HEK293 (cell line): Measurements from ENCODE around the gene ACP7.

Experiments
- CTCF ChIA-PET: fragments of 350-600 bp; formaldehyde crosslinking; extraction: SDS; loops from one replicate; lab custom pipeline; 2021; ENCODE audit warnings: antibody characterized with exemption; lab: Yijun Ruan, JAX
- POLR2A ChIA-PET: fragments of 300-600 bp; formaldehyde crosslinking; extraction: SDS; loops from one replicate; lab custom pipeline; 2020; ENCODE audit warnings: antibody characterized with exemption, inconsistent platforms; lab: Yijun Ruan, JAX
- H3K27ac ChIP-seq: fragments of 200-500 bp; sonication (Bioruptor generic); 2 replicates; pipeline ENCODE4 v1.5.1; 2014; ENCODE audit warnings: low read depth, low read length, control low read depth, inconsistent platforms; ENCODE audit errors: extremely low read depth
- H3K36me3 ChIP-seq, 2 experiments: fragments of 200-500 bp in 1 of 2; sonication (Bioruptor generic) in 1 of 2; 1 replicate in 1 of 2; 2 replicates in 1 of 2; pipeline ENCODE4 v1.5.1; 2014 to 2017; ENCODE audit warnings: inconsistent platforms in 2 of 2, low read length in 2 of 2; ENCODE audit not compliant: control insufficient read depth in 2 of 2, insufficient read depth in 1 of 2
- H3K4me1 ChIP-seq: fragments of 200-500 bp; sonication (Bioruptor generic); 2 replicates; pipeline ENCODE4 v1.5.1; 2014; ENCODE audit warnings: mild to moderate bottlenecking, low read length, inconsistent platforms; ENCODE audit not compliant: control insufficient read depth, insufficient read depth
- H3K4me3 ChIP-seq: 2 replicates; pipeline ENCODE4 v1.5.1; 2011; ENCODE audit warnings: low read depth, mild to moderate bottlenecking, control low read depth, low read length, moderate library complexity
- H3K9me3 ChIP-seq: fragments of 200-500 bp; sonication (Bioruptor generic); 2 replicates; pipeline ENCODE4 v1.5.1; 2014; ENCODE audit warnings: low read depth, low read length, inconsistent platforms; ENCODE audit not compliant: control insufficient read depth, insufficient read depth
- ZBTB17 ChIP-seq: fragments of 450-650 bp; formaldehyde crosslinking; IDR thresholded peaks from 2 replicates; pipeline ENCODE4 v1.5.1; 2016; ENCODE audit warnings: missing biosample characterization, missing genetic modification characterization
- ZBTB48 ChIP-seq: fragments of 450-650 bp; formaldehyde crosslinking; IDR thresholded peaks from 2 replicates; pipeline ENCODE4 v1.5.1; 2016; ENCODE audit warnings: missing biosample characterization, missing genetic modification characterization
- ZBTB7A ChIP-seq: fragments of 450-650 bp; formaldehyde crosslinking; IDR thresholded peaks from 2 replicates; pipeline ENCODE4 v1.5.1; 2016; ENCODE audit warnings: low read depth, missing biosample characterization, missing genetic modification characterization
- ZNF335 ChIP-seq: fragments of 450-650 bp; formaldehyde crosslinking; conservative IDR thresholded peaks from 2 replicates; pipeline ENCODE4 v1.5.1; 2016; ENCODE audit warnings: missing biosample characterization, missing genetic modification characterization
- ZNF423 ChIP-seq: fragments of 450-650 bp; formaldehyde crosslinking; IDR thresholded peaks from 2 replicates; pipeline ENCODE4 v1.5.1; 2016; ENCODE audit warnings: missing biosample characterization, missing genetic modification characterization
- ZNF560 ChIP-seq: fragments of 450-650 bp; formaldehyde crosslinking; IDR thresholded peaks from 2 replicates; pipeline ENCODE4 v1.5.1; 2017; ENCODE audit warnings: missing biosample characterization, missing genetic modification characterization, borderline replicate concordance
- ZNF585B ChIP-seq: fragments of 450-650 bp; formaldehyde crosslinking; IDR thresholded peaks from 2 replicates; pipeline ENCODE4 v1.5.1; 2016; ENCODE audit warnings: missing biosample characterization, missing genetic modification characterization
- ZNF621 ChIP-seq: fragments of 450-650 bp; formaldehyde crosslinking; IDR thresholded peaks from 2 replicates; pipeline ENCODE4 v1.5.1; 2017; ENCODE audit warnings: missing biosample characterization, missing genetic modification characterization
- ZNF785 ChIP-seq: fragments of 450-650 bp; formaldehyde crosslinking; IDR thresholded peaks from 2 replicates; pipeline ENCODE4 v1.5.1; 2016; ENCODE audit warnings: missing biosample characterization, missing genetic modification characterization
- ZNF830 ChIP-seq: fragments of 450-650 bp; IDR thresholded peaks from 2 replicates; pipeline ENCODE4 v1.5.0; 2018; ENCODE audit warnings: missing biosample characterization, missing genetic modification characterization, low read depth, mild to moderate bottlenecking, moderate library complexity
- ZNF837 ChIP-seq: fragments of 450-650 bp; formaldehyde crosslinking; IDR thresholded peaks from 2 replicates; pipeline ENCODE4 v1.5.1; 2016; ENCODE audit warnings: missing biosample characterization, missing genetic modification characterization
- TF ChIP-seq, protein P1 (sequence below): fragments of 450-650 bp; formaldehyde crosslinking; IDR thresholded peaks from 2 replicates; pipeline ENCODE4 v1.5.1; 2016; ENCODE audit warnings: missing biosample characterization, missing genetic modification characterization, low read depth
- TF ChIP-seq, protein P2 (sequence below): fragments of 450-650 bp; formaldehyde crosslinking; IDR thresholded peaks from 2 replicates; pipeline ENCODE4 v1.5.1; 2016; ENCODE audit warnings: missing biosample characterization, missing genetic modification characterization
- TF ChIP-seq, protein P3 (sequence below): fragments of 450-650 bp; formaldehyde crosslinking; IDR thresholded peaks from 2 replicates; pipeline ENCODE4 v1.5.1; 2017; ENCODE audit warnings: missing biosample characterization, missing genetic modification characterization
- TF ChIP-seq, protein P4 (sequence below): fragments of 450-650 bp; formaldehyde crosslinking; IDR thresholded peaks from 2 replicates; pipeline ENCODE4 v1.5.1; 2016; ENCODE audit warnings: missing biosample characterization, missing genetic modification characterization
- TF ChIP-seq, protein P5 (sequence below): fragments of 450-650 bp; formaldehyde crosslinking; IDR thresholded peaks from 2 replicates; pipeline ENCODE4 v1.5.1; 2016; ENCODE audit warnings: missing biosample characterization, missing genetic modification characterization

The ACP7 gene

DNA sequence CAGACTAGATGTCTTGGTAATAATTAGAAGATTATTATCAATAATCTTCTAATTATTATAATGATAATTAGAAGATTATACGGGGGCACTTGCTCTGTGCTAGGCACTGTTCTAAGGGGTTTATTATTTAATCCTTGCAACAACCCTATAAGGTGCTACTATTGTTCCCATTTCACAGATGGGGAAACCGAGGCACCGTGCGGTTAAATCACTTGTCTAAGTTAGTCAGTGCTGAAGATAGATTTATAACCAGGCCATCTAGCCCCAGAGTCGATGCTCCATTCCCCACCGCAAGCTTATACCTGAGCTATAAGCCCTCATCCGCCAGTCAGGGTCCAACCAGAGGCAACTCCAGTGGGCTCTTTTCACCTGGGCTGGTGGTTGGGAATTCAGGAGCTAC, 2.0 kb upstream of the ACP7 start:
- TF ChIP-seq, protein P1, sequence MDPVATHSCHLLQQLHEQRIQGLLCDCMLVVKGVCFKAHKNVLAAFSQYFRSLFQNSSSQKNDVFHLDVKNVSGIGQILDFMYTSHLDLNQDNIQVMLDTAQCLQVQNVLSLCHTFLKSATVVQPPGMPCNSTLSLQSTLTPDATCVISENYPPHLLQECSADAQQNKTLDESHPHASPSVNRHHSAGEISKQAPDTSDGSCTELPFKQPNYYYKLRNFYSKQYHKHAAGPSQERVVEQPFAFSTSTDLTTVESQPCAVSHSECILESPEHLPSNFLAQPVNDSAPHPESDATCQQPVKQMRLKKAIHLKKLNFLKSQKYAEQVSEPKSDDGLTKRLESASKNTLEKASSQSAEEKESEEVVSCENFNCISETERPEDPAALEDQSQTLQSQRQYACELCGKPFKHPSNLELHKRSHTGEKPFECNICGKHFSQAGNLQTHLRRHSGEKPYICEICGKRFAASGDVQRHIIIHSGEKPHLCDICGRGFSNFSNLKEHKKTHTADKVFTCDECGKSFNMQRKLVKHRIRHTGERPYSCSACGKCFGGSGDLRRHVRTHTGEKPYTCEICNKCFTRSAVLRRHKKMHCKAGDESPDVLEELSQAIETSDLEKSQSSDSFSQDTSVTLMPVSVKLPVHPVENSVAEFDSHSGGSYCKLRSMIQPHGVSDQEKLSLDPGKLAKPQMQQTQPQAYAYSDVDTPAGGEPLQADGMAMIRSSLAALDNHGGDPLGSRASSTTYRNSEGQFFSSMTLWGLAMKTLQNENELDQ: 0 out of 2 replicates have a peak, but pooled peaks have one; percentile 26
- TF ChIP-seq ZBTB7A (tag by site-specific recombination): 0 out of 2 replicates have a peak, but pooled peaks have one; percentile 2
- TF ChIP-seq, protein P2, sequence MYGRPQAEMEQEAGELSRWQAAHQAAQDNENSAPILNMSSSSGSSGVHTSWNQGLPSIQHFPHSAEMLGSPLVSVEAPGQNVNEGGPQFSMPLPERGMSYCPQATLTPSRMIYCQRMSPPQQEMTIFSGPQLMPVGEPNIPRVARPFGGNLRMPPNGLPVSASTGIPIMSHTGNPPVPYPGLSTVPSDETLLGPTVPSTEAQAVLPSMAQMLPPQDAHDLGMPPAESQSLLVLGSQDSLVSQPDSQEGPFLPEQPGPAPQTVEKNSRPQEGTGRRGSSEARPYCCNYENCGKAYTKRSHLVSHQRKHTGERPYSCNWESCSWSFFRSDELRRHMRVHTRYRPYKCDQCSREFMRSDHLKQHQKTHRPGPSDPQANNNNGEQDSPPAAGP (tag by site-specific recombination): no peak
- TF ChIP-seq ZNF423 (tag by site-specific recombination): no peak
- no peak for TF ChIP-seq ZNF785 (tag by site-specific recombination)
- TF ChIP-seq, protein P3, sequence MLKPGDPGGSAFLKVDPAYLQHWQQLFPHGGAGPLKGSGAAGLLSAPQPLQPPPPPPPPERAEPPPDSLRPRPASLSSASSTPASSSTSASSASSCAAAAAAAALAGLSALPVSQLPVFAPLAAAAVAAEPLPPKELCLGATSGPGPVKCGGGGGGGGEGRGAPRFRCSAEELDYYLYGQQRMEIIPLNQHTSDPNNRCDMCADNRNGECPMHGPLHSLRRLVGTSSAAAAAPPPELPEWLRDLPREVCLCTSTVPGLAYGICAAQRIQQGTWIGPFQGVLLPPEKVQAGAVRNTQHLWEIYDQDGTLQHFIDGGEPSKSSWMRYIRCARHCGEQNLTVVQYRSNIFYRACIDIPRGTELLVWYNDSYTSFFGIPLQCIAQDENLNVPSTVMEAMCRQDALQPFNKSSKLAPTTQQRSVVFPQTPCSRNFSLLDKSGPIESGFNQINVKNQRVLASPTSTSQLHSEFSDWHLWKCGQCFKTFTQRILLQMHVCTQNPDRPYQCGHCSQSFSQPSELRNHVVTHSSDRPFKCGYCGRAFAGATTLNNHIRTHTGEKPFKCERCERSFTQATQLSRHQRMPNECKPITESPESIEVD (tag by site-specific recombination): no peak
- TF ChIP-seq, protein P4, sequence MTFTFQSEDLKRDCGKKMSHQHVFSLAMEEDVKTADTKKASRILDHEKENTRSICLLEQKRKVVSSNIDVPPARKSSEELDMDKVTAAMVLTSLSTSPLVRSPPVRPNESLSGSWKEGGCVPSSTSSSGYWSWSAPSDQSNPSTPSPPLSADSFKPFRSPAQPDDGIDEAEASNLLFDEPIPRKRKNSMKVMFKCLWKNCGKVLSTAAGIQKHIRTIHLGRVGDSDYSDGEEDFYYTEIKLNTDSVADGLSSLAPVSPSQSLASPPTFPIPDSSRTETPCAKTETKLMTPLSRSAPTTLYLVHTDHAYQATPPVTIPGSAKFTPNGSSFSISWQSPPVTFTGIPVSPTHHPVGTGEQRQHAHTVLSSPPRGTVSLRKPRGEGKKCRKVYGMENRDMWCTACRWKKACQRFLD (tag by site-specific recombination): no peak
- TF ChIP-seq ZNF837 (tag by site-specific recombination): no peak
- TF ChIP-seq ZNF335 (tag by site-specific recombination): no peak
- no peak for TF ChIP-seq ZNF621 (tag by site-specific recombination)
- no peak for TF ChIP-seq ZBTB48
- POLR2A ChIA-PET: no interaction called here
- H3K36me3 ChIP-seq: no peaks in the 10 kb centered on the region; a peak in 1 of 3 replicates
- no peak overlapping the region for H3K27ac ChIP-seq
- no peaks in the 10 kb centered on the region for H3K9me3 ChIP-seq
- H3K4me1 ChIP-seq: peaks cover 5% of the 10 kb centered on the region; the same call in 1 of the 2 replicates
- no peak overlapping the region for H3K4me3 ChIP-seq
- CTCF ChIA-PET: interaction anchor here (1.6 to 2.6 kb wide), 4 partner anchors 28 to 122 kb away, joined by 3 to 13 read pairs (median 6); no protein-coding TSS in a partner anchor

DNA sequence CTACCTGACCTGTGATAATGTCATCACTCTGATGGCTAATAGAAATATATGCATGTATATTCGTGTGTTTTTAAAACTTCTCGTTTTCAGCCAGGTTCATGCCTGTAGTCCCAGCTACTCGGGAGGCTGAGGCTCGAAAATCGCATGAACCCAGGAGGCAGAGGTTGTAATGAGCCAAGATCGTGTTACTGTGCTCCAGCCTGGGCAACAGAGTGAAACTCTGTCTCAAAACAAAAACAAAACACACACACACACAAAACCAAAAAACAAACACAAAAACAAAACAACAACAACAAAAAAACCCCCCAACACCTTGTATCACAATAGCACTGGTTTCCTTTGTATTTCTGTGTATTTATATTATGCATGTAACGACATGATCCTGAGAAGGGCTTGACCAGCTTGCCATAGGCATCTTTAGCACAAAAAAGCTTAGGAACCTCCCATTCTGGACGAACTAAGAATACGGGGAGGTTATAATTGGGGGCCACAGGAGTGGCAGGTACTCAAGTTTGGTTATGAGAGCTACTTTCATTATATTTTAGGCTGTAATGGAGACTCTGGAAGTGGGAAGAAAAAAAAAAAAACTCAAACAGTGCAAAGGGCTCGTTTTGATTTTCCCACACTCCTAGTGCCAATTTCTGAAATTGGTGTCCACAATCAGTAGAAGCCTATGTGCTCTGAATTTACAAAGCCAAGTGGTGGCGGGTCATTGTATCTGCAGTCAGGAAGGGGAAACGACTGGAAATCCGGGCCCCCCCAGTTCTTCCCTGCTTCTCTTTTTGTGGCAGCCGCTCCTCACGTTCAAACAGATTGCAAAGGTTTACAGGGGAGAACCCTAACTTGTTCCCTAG, 1.2 kb upstream of the ACP7 start:
- no peaks in the 10 kb centered on the region; a peak in 1 of 3 replicates for H3K36me3 ChIP-seq
- CTCF ChIA-PET: interaction anchor here (0.6 to 2.6 kb wide), 8 partner anchors 8 to 123 kb away, joined by 3 to 13 read pairs (median 4); no protein-coding TSS in a partner anchor
- POLR2A ChIA-PET: no interaction called here
- H3K4me3 ChIP-seq: no peak overlapping the region
- TF ChIP-seq ZNF560 (tag by site-specific recombination): no peak
- TF ChIP-seq, protein P5, sequence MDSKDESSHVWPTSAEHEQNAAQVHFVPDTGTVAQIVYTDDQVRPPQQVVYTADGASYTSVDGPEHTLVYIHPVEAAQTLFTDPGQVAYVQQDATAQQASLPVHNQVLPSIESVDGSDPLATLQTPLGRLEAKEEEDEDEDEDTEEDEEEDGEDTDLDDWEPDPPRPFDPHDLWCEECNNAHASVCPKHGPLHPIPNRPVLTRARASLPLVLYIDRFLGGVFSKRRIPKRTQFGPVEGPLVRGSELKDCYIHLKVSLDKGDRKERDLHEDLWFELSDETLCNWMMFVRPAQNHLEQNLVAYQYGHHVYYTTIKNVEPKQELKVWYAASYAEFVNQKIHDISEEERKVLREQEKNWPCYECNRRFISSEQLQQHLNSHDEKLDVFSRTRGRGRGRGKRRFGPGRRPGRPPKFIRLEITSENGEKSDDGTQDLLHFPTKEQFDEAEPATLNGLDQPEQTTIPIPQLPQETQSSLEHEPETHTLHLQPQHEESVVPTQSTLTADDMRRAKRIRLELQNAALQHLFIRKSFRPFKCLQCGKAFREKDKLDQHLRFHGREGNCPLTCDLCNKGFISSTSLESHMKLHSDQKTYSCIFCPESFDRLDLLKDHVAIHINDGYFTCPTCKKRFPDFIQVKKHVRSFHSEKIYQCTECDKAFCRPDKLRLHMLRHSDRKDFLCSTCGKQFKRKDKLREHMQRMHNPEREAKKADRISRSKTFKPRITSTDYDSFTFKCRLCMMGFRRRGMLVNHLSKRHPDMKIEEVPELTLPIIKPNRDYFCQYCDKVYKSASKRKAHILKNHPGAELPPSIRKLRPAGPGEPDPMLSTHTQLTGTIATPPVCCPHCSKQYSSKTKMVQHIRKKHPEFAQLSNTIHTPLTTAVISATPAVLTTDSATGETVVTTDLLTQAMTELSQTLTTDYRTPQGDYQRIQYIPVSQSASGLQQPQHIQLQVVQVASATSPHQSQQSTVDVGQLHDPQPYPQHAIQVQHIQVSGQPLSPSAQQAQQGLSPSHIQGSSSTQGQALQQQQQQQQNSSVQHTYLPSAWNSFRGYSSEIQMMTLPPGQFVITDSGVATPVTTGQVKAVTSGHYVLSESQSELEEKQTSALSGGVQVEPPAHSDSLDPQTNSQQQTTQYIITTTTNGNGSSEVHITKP: peak; percentile 68
- TF ChIP-seq ZBTB17 (tag by site-specific recombination): peak; percentile 69
- no peak for TF ChIP-seq ZNF830 (tag by site-specific recombination)
- no peak for TF ChIP-seq ZNF585B
- H3K27ac ChIP-seq: no peak overlapping the region
- peaks cover 5% of the 10 kb centered on the region; the same call in 1 of the 2 replicates for H3K4me1 ChIP-seq
- H3K9me3 ChIP-seq: no peaks in the 10 kb centered on the region
